GM18907 (cell line): Measurements from ENCODE around the gene NDUFB2.
"Not testable (repeated sequence)": the region's sequence is repeated elsewhere in the genome, so short reads cannot be mapped to it uniquely, and the experiment has no call there.

Source experiments
- ATAC-seq: cut with Tn5 transposase; IDR thresholded peaks from one replicate; pipeline ENCODE4 v1.9.1; 2021; ENCODE audit warnings: mild to moderate bottlenecking, moderate library complexity; ENCODE audit not compliant: unreplicated experiment

Gene NDUFB2

GRCh38 chr7:140734096-140734495, 37.6 kb downstream of the NDUFB2 start:
- no peak for ATAC-seq

DNA sequence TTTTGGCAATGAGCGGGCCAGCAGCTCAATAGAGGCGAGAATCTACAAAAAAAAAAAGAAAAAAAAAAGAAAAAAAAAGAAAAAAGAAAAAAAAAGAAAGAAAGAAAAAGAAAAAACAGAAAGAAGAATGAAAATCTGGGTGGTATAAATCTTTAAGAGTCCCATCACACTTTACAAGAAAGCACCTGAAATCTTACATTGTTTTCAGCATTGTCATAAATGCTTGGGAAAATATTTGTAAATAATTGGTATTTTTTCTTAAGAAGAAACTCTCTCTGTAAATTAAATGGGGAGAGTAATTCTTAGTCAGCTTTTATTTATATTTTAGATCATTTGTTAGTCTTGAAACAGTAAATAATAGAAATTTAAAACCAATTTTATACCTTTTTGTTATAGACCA, 38.2 kb downstream of the NDUFB2 start:
- no peak for ATAC-seq

- no peak for ATAC-seq
These were observed 41.8 kb downstream of the NDUFB2 start for GRCh38 chr7:140738280-140738679.

- not testable (repeated sequence) for ATAC-seq
These were observed 46.7 kb downstream of the NDUFB2 start for GRCh38 chr7:140743255-140743654.

- ATAC-seq, result no peak
These were observed 47.5 kb downstream of the NDUFB2 start for GRCh38 chr7:140744005-140744404.

DNA sequence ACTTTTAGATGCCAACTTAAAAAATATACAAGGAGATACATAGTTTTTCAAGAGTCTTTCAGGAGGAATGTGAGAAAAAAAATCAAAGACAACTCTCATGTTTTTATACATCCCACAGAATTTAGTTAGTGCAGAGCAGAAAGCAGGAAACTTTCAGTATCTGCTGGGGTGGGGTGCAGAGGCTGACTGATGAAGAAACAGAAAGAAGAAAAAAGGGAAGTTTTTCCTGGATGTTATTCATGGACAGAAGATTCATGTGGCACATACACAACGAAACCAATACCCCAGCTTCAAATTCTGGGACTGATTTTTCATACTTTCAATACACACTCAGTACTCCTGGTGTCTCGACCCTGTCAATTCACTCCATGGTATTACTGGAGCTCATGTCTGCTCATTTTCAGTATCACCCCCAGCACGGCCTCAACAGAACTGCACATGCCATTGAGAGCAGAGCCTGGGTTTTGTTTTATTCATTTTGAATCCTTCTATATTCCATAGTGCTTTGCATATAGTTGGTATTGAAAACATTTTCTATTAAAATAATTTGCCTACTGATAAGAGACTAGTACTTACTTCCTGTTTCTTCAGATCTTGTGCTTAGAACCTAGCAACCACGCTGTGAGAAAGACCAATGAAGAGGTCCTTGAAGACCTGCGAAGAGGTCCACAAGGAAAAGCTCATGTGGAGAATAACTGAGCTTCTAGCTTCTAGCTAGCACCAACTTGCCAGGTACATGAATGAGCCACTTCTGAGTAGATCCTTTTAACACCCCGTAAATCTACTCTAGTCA, 49.0 kb downstream of the NDUFB2 start:
- no peak for ATAC-seq

DNA sequence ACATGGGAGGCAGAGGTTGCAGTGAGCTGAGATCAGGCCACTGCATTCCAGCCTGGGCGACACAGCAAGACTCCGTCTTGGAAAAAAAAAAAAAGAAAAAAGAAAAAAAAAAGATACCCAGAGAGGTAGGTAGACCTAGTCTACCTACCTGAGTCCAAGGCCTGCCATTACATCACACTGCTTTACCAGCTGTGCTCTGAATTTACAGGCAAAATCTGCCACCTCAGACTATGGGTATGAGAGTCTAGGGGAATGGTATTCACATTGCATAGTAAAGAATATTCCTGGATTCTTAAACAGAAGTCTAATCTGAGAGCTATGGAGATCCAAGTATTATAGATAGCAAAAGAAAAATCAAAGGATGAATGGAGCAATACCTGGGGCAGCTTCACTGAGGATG, 50.2 kb downstream of the NDUFB2 start:
- ATAC-seq, result no peak

- no peak for ATAC-seq
These were observed 56.0 kb downstream of the NDUFB2 start for GRCh38 chr7:140752533-140752932.

DNA sequence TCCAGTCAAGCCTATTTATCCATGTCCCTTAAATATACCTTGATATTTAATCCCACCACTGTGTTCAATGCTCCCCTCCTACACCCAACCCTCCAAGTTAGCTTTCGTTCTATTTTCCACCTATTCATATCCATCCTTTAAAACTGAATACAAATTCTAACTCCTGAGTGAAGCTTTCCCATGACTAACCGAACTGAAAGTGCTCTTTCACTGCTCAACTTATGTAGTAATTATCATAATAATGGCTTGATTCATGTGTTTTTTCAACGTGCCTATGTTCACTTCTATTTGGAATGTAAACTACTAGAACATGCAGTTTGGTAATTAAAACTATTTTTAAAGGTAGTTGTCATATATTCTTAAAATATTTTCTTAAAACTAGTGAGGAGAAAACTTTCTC, 58.0 kb downstream of the NDUFB2 start:
- ATAC-seq, result no peak
